GM21529 (cell line): Measurements from ENCODE around the gene TMEM135.
"Not testable (repeated sequence)": the region's sequence is repeated elsewhere in the genome, so short reads cannot be mapped to it uniquely, and the experiment has no call there.

Experiments
- ATAC-seq: cut with Tn5 transposase; IDR thresholded peaks from one replicate; pipeline ENCODE4 v1.9.1; 2021; ENCODE audit not compliant: unreplicated experiment

TMEM135 gene

GRCh38 chr11:87254562-87254961 is 216.8 kb downstream of the TMEM135 start:
- no peak for ATAC-seq

- ATAC-seq, result no peak
Measured at GRCh38 chr11:87255589-87255988, 217.9 kb downstream of the TMEM135 start.

GRCh38 chr11:87256694-87257340 is 219.1 kb downstream of the TMEM135 start:
- no peak for ATAC-seq

- no peak for ATAC-seq
Measured at GRCh38 chr11:87258171-87258833, 220.6 kb downstream of the TMEM135 start.

- ATAC-seq, result no peak
Measured at GRCh38 chr11:87259736-87260135, 222.0 kb downstream of the TMEM135 start.

- no peak for ATAC-seq
Measured at GRCh38 chr11:87260811-87261210, 223.1 kb downstream of the TMEM135 start.

- no peak for ATAC-seq
Measured at GRCh38 chr11:87263264-87263838, 225.6 kb downstream of the TMEM135 start.

- no peak for ATAC-seq
Measured at GRCh38 chr11:87263979-87264378, 226.2 kb downstream of the TMEM135 start.

- no peak for ATAC-seq
Measured at GRCh38 chr11:87265132-87265531, 227.4 kb downstream of the TMEM135 start.

GRCh38 chr11:87265979-87266378 is 228.2 kb downstream of the TMEM135 start:
- ATAC-seq, result no peak

GRCh38 chr11:87266751-87267150 is 229.0 kb downstream of the TMEM135 start:
- ATAC-seq, result no peak

GRCh38 chr11:87271951-87272350 is 234.2 kb downstream of the TMEM135 start:
- not testable (repeated sequence) for ATAC-seq

GRCh38 chr11:87275176-87275575 is 237.4 kb downstream of the TMEM135 start:
- ATAC-seq, result no peak

GRCh38 chr11:87280143-87280542 is 242.4 kb downstream of the TMEM135 start:
- ATAC-seq, result no peak

- ATAC-seq, result no peak
Measured at GRCh38 chr11:87281496-87281895, 243.8 kb downstream of the TMEM135 start.

GRCh38 chr11:87284306-87284705 is 246.6 kb downstream of the TMEM135 start:
- no peak for ATAC-seq

GRCh38 chr11:87285674-87286073 is 247.9 kb downstream of the TMEM135 start:
- not testable (repeated sequence) for ATAC-seq

- no peak for ATAC-seq
Measured at GRCh38 chr11:87286338-87286737, 248.6 kb downstream of the TMEM135 start.

- ATAC-seq, result no peak
Measured at GRCh38 chr11:87290304-87290922, 252.7 kb downstream of the TMEM135 start.

GRCh38 chr11:87292598-87292997 is 254.9 kb downstream of the TMEM135 start:
- ATAC-seq, result no peak

GRCh38 chr11:87295237-87295636 is 257.5 kb downstream of the TMEM135 start:
- ATAC-seq, result no peak

GRCh38 chr11:87296627-87297026 is 258.9 kb downstream of the TMEM135 start:
- ATAC-seq, result no peak
